ENCODE measurements around the gene SLC49A4.

GRCh38 chr3:122915300-122916055, 120.6 kb downstream of the SLC49A4 start:
- TF ChIP-seq, protein P1, sequence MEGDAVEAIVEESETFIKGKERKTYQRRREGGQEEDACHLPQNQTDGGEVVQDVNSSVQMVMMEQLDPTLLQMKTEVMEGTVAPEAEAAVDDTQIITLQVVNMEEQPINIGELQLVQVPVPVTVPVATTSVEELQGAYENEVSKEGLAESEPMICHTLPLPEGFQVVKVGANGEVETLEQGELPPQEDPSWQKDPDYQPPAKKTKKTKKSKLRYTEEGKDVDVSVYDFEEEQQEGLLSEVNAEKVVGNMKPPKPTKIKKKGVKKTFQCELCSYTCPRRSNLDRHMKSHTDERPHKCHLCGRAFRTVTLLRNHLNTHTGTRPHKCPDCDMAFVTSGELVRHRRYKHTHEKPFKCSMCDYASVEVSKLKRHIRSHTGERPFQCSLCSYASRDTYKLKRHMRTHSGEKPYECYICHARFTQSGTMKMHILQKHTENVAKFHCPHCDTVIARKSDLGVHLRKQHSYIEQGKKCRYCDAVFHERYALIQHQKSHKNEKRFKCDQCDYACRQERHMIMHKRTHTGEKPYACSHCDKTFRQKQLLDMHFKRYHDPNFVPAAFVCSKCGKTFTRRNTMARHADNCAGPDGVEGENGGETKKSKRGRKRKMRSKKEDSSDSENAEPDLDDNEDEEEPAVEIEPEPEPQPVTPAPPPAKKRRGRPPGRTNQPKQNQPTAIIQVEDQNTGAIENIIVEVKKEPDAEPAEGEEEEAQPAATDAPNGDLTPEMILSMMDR (IDR thresholded peaks at IDR 0.05): no peak
- no peak for TF ChIP-seq JUN (IDR thresholded peaks at IDR 0.05)
- TF ChIP-seq EP300 (IDR thresholded peaks at IDR 0.05): no peak
- TF ChIP-seq POLR2A (IDR thresholded peaks at IDR 0.05; ENCODE audit: low read length): no peak
- TF ChIP-seq ZC3H11A (IDR thresholded peaks at IDR 0.05): no peak

All from A549 (cell line).